Keratinocyte (primary cell): ENCODE results near the gene KIF22.

Experiments used
- CTCF ChIP-seq, 3 experiments: IDR thresholded peaks in 1 of 3; conservative IDR thresholded peaks in 1 of 3; optimal IDR thresholded peaks in 1 of 3; 2 replicates in 2 of 3; 3 replicates in 1 of 3; pipeline versions ENCODE3 to v1.5.1; 2011; ENCODE audit warnings: low read length in 3 of 3, mild to moderate bottlenecking in 3 of 3, moderate library complexity in 2 of 3, control low read depth in 1 of 3, inconsistent platforms in 1 of 3; ENCODE audit not compliant: insufficient read depth in 2 of 3; ENCODE audit errors: extremely low read depth in 1 of 3
- EZH2 ChIP-seq: IDR thresholded peaks from one replicate; pipeline ENCODE4 v1.6.1; 2012; ENCODE audit warnings: inconsistent platforms, mild to moderate bottlenecking, low read length, moderate library complexity

GRCh38 chr16:29843931-29844330 lies 53.4 kb downstream of the KIF22 start:
- TF ChIP-seq CTCF (optimal IDR thresholded peaks at IDR 0.05 in 1 of 3, IDR thresholded peaks at IDR 0.05 in 1 of 3, conservative IDR thresholded peaks at IDR 0.05 in 1 of 3; ENCODE audit: extremely low read depth in 1 of 3, insufficient read depth in 2 of 3, low read length in 3 of 3) (no peak), EZH2 (no peak)
